Nephron progenitor cell (in vitro differentiated cells): ENCODE data around the gene NEB.

ENCODE experiments used
- DNase-seq: peaks from one replicate; pipeline ENCODE4 v3.0.0; 2021
- H3K27ac Mint-ChIP-seq: 2 replicates; pipeline ENCODE4 v1.8.0; 2021; ENCODE audit warnings: mild to moderate bottlenecking, moderate library complexity, mixed read lengths
- H3K27me3 Mint-ChIP-seq: 2 replicates; pipeline ENCODE4 v1.8.0; 2021; ENCODE audit warnings: mild to moderate bottlenecking, low read depth, mixed read lengths; ENCODE audit not compliant: poor library complexity
- H3K36me3 Mint-ChIP-seq: 2 replicates; pipeline ENCODE4 v1.8.0; 2021; ENCODE audit warnings: low read depth, mixed read lengths
- H3K4me1 Mint-ChIP-seq: 2 replicates; pipeline ENCODE4 v1.8.0; 2021; ENCODE audit warnings: mixed read lengths
- H3K4me3 Mint-ChIP-seq: 2 replicates; pipeline ENCODE4 v1.8.0; 2021; ENCODE audit warnings: mild to moderate bottlenecking, moderate library complexity, mixed read lengths
- H3K9me3 Mint-ChIP-seq: 2 replicates; pipeline ENCODE4 v1.8.0; 2021; ENCODE audit warnings: mild to moderate bottlenecking, moderate library complexity, mixed read lengths
- CTCF ChIP-seq: fragments of 200-600 bp; sonication (generic); IDR thresholded peaks from 2 replicates; pipeline ENCODE4 v1.5.0; 2021; ENCODE audit warnings: antibody characterized with exemption

Gene NEB

GRCh38 chr2:151774506-151774905 lies 40.2 kb upstream of the NEB start:
- no peak for DNase-seq
- Mint-ChIP-seq H3K4me1 (no peaks in the 10 kb centered on the region), H3K4me3 (no peak overlapping the region), H3K36me3 (peaks cover 56% of the 10 kb centered on the region), H3K9me3 (peaks cover 20% of the 10 kb centered on the region), H3K27ac (no peak overlapping the region), H3K27me3 (no peaks in the 10 kb centered on the region)
- TF ChIP-seq CTCF, result no peak

DNA sequence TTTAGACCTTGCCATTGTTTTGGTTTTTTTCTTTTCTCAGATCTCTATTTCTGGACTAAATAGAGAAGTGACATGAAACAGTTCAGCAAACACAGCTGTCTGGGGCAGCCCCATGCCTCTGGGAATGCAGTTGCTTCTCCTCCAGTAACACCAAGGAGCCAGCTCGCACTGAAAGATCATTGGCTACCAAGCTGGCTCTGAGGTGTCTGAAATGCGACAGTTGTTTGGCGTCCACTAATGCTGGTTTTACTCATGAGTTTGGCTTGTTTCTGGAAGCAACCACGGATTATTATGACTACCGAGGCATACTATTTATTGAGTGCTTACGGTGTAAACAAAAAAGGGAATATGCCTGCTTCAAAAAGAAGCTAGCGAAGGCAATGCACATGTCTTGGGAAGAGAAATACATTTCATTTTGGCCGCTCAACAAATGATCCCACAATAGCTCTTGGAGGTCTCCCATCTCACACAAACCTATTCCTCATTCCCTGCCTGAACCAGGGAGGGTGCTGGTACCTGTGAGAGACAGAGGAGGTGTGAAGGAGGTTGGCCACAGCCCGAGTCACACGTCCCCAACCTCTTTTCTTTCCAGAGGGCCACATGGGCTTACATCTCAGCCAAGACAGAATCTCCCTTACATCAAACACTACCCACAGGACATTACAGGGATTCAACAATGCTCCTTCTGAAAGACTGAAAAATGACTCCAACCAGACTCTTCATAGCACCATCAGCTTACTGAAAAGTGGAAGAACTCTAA lies 37.5 kb upstream of the NEB start:
- no peak overlapping the region for H3K27ac Mint-ChIP-seq
- H3K4me1 Mint-ChIP-seq, result peaks cover 14% of the 10 kb centered on the region
- H3K27me3 Mint-ChIP-seq, result no peaks in the 10 kb centered on the region
- DNase-seq, result no peak
- peaks cover 29% of the 10 kb centered on the region for H3K36me3 Mint-ChIP-seq
- no peak overlapping the region for H3K4me3 Mint-ChIP-seq
- H3K9me3 Mint-ChIP-seq, result peaks cover 9% of the 10 kb centered on the region
- TF ChIP-seq CTCF, result no peak

GRCh38 chr2:151770995-151771394 lies 36.7 kb upstream of the NEB start:
- DNase-seq, result no peak
- H3K27me3 Mint-ChIP-seq, result no peaks in the 10 kb centered on the region
- H3K9me3 Mint-ChIP-seq, result peaks cover 4% of the 10 kb centered on the region
- H3K27ac Mint-ChIP-seq, result no peak overlapping the region
- no peak for TF ChIP-seq CTCF
- H3K4me3 Mint-ChIP-seq, result no peak overlapping the region
- peaks cover 21% of the 10 kb centered on the region for H3K4me1 Mint-ChIP-seq
- peaks cover 22% of the 10 kb centered on the region for H3K36me3 Mint-ChIP-seq

DNA sequence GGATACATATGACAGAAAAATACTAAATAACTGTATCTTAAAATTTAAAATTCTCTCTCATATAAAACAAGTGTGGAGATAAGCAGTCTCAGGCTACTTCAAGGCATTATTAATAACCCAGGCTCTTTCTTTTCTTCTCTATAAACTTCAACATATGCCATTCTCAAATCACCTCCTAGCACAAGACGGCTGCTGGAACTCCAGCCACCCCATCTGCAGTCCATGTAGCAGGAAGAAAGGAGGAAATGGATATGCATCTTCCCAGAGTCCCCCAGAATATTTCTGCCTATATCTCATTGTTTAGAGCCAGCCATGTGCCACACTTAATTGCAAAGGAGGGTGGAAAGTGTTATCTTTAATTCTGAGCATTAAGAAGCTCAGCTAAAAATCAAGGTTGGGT lies 35.3 kb upstream of the NEB start:
- H3K9me3 Mint-ChIP-seq, result peaks cover 3% of the 10 kb centered on the region
- peaks cover 35% of the 10 kb centered on the region for H3K4me1 Mint-ChIP-seq
- no peak overlapping the region for H3K4me3 Mint-ChIP-seq
- TF ChIP-seq CTCF, result no peak
- H3K27me3 Mint-ChIP-seq, result no peaks in the 10 kb centered on the region
- H3K36me3 Mint-ChIP-seq, result peaks cover 10% of the 10 kb centered on the region
- no peak overlapping the region for H3K27ac Mint-ChIP-seq
- DNase-seq, result no peak

DNA sequence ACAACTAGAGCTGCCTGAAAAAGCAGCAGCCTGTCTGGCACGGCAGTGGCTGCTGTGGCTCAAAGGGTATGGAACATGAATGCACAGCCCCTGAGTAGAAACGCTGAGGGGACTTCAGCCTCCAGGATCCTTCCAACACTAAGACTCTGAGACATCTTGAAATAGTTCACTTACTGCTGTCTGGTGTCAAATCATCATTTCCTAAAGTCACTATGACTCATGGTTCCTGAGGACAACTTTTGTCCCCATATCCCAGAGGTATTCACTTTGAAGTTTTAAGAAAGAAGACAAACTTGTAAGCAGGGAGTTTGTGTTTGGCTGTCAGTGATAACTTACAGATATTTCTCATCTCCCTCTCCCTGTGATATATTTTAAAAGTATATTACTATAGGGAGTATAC lies 33.3 kb upstream of the NEB start:
- Mint-ChIP-seq H3K4me1 (peaks cover 50% of the 10 kb centered on the region), H3K27ac (no peak overlapping the region), H3K36me3 (peaks cover 21% of the 10 kb centered on the region), H3K27me3 (no peaks in the 10 kb centered on the region), H3K9me3 (peaks cover 3% of the 10 kb centered on the region), H3K4me3 (no peak overlapping the region)
- TF ChIP-seq CTCF, result no peak
- no peak for DNase-seq

DNA sequence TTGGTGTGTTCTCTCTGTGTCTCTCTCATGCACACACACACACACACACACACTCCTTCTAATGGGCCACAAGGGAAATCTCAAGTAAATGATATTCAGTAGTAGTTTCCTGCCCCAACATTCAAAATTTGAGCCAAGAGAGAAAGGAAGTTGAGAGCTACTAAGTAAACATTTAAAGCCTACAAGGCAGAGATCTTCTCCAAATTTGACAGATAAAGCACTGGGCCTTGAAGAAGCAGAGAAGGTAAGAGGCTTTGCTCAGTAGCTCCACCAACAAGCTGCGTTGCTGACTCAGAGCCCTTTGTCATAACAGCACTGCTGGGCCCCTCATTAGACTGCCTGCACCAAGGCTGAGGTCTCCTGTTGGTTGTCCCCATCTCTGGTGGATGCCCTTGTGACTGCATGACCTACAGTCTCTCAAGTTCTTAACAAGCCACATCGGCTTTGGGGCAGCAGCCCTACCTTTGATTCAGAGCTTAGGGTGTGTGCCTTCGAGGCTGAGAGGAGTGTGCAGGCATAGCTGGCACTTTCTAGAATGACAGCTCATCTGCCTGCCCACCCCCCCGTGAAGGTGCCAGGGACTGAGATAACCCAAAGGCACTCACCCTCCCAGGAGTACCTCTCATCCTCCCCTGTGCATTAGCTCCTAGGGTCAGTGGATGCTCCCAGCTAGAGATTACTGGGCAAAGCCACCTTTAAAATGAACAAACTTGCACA lies 32.3 kb upstream of the NEB start:
- peaks cover 50% of the 10 kb centered on the region for H3K4me1 Mint-ChIP-seq
- no peaks in the 10 kb centered on the region for H3K27me3 Mint-ChIP-seq
- H3K9me3 Mint-ChIP-seq, result peaks cover 3% of the 10 kb centered on the region
- peak overlapping the region; percentile 42 for H3K4me3 Mint-ChIP-seq
- no peak for TF ChIP-seq CTCF
- H3K36me3 Mint-ChIP-seq, result peaks cover 21% of the 10 kb centered on the region
- H3K27ac Mint-ChIP-seq, result peak overlapping the region; percentile 93
- no peak for DNase-seq
